DMS 273 treated with DMSO at 0.1 percent for 48 hours (cell line): ENCODE measurements around the gene ZFAND3.
"Not testable (repeated sequence)": the region's sequence is repeated elsewhere in the genome, so short reads cannot be mapped to it uniquely, and the experiment has no call there.

Source experiments
- DNase-seq: peaks from one replicate; lab custom pipeline; 2025; lab: John Stamatoyannopoulos, UW

Gene ZFAND3

GRCh38 chr6:37936906-37937305 is 117.4 kb downstream of the ZFAND3 start:
- DNase-seq: no peak

DNA sequence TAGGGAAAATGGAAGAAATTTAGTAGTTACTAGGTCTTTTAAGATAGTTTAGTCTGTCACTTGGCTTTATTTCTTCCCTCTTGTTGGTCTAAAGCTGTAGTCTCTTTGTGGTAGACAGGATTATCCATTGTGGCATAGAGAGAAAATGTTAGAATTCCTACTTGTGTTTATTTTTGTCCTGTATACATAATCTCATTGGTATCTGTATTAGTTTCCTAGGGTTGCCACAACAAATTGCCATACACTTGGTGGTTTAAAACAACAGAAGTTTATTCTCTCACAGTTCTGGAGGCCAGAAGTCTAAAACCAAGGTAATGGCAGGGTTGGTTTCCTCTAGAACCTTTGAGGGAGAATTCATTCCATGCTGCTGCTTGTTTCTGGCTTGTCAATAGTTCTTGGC is 119.4 kb downstream of the ZFAND3 start:
- DNase-seq: no peak

DNA sequence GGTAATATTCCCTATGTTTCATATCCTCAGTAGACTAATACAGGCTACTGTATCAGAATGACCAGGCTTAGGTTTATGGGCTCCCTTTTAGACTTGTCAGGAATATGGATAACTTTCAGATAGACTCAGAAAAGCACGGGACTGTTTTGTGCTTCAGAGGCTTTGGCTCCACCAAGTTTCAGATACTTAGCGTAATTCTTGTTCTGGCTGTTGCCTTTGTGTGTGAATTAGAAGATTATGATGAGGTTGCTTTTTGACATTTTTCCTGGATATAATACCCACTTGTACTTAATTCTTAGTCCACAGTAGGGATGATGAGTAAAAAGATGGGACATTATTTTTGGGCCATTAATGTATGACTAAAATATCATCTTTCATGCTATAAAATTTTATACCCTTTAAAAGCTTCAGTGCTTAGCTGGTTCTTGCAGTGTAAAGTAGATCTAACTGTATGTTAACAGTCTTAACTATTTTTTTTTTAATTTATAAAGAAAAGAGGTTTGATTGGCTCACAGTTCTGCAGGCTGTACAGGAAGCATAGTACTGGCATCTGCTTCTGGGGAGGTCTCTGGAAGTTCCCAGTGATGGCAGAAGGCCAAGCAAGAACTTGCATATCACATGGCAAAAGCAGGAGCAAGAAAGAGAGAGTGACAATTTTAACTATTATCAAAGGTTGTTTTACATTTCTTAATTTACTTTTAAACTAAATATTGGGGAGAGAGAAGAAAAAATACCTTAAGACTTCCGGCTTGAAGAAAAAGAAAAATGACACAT is 120.7 kb downstream of the ZFAND3 start:
- DNase-seq: peak; percentile 11

GRCh38 chr6:37941871-37942270 is 122.3 kb downstream of the ZFAND3 start:
- DNase-seq: no peak

DNA sequence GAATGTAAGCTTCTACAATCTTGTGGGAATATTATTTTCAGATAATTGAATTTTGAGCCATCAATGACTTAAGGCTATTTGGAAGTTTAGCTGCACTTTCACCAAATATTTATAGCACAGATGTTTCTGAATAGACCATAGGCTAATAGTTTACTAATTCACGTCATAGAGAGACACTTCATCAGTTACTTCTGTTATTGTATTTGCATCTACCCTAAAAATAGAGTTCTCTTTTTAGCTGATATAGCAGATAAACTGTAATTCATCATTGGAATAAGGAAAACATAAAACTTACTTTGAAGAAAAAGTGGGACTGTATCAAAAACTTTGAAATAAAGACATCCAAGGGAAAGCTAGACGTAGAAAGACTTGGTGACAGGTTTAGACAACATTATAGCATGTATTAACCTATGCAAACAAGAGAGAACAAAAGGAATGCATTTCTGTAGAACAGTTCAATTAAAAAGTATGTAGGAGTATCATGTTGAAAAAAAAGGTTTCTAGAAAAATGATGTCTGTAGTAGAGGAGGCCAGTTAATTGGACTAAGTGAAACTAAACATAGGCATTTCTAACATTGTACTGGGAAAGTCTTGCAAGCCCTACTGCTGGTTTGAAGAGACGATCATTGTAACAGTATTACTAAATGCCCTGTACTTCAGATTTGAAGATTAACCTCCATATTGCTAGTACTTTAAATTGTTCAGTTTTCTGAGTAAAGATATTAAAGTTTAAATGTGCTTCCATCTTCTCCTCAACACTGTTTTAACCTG is 123.3 kb downstream of the ZFAND3 start:
- no peak for DNase-seq

GRCh38 chr6:37943436-37944058 is 124.0 kb downstream of the ZFAND3 start:
- DNase-seq: no peak

DNA sequence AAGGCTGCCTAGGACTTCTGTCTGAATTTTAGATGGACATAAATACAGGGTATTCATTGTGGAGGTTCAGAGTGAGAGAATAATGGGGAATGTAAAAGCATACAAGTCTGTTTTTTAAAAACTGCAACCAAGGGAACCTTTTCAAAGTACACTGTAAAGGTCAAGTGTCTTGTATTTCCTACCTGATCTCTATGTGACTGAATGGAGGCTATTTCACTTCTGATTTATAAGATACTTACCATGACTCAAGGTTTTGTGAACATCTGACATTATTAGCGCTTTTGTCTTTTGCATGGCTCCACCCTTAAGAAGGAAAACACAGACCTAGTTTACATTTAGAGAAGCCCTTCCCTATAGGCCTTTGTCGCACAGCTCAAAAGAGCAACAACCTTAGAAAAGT is 126.5 kb downstream of the ZFAND3 start:
- DNase-seq: no peak

- no peak for DNase-seq
Measured at GRCh38 chr6:37947468-37947867, 127.9 kb downstream of the ZFAND3 start.

GRCh38 chr6:37948584-37948983 is 129.1 kb downstream of the ZFAND3 start:
- not testable (repeated sequence) for DNase-seq

- DNase-seq: no peak
Measured at GRCh38 chr6:37952027-37952426, 132.5 kb downstream of the ZFAND3 start.

- no peak for DNase-seq
Measured at GRCh38 chr6:37954791-37955190, 135.3 kb downstream of the ZFAND3 start.

- no peak for DNase-seq
Measured at GRCh38 chr6:37956711-37957275, 137.3 kb downstream of the ZFAND3 start.

DNA sequence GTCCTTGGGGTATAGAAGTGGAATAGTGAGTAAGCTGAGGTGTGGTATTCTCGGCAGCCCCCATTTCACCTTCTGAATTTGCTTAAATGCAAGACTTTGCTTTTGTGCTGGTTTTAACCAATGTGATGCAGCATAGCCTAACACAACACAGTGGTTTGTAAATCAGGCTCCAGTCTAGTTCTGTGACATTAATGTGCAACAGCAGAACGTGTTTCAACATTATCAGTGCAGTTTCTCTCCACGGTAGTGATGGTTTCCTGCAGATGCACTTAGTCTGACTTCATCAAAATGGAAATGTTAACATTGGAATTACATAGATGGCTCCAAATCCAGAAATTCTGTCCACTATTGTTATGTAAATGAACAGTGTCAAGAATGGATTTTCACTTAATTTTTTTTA is 139.5 kb downstream of the ZFAND3 start:
- no peak for DNase-seq

DNA sequence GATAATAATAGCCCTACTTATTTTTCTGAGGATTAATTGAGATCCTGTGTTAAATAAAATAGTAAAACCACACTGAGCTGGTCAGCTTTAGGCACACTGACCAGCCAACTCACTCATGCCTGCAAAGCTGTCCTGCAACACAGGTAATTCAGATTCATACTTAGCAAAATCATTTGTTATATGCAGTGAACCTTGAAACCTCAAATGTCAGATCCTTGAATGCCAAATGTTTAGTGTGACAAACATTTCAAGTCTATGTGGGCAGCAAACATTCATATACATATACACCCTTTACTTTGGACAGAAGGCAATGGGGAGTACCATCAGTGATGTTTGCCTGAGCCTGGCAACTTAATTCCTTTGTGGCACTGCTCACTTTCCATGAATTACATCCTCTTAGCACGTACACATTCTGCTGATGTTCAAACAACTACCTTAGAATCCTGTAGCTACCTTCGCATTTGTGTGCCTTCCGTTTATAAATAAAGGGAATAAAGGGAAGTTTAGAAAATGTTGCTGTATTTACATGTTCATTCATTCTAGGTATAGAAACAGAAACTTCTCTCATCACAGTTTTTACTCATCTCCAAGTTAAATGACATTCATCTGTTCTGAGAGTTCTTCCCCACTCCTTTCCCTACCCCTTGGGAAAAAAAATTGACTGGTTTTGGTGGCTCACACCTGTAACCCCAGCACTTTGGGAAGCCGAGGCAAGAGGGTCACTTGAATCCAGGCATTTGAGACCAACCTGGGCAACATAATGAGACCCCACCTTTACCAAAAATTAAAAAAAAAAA is 140.8 kb downstream of the ZFAND3 start:
- DNase-seq: no peak

DNA sequence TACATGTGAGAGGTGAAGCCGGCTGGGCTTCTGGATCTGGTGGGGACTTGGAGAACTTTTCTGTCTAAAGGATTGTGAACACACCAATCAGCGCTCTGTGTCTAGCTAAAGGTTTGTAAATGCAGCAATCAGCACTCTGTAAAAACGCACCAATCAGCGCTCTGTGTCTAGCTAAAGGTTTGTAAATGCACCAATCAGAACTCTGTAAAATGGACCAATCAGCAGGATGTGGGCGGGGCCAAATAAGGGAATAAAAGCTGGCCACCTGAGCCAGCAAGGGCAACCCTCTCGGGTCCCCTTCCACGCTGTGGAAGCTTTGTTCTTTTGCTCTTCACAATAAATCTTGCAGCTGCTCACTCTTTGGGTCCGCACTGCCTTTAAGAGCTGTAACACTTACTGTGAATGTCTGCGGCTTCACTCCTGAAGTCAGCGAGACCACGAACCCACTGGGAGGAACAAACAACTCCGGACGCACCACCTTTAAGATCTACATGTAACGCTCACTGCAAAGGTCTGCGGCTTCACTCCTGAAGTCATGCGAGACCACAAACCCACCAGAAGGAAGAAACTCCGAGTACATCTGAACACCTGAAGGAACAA is 143.1 kb downstream of the ZFAND3 start:
- DNase-seq: not testable (repeated sequence)

- DNase-seq: no peak
Measured at GRCh38 chr6:37965964-37966676, 146.6 kb downstream of the ZFAND3 start.

- no peak for DNase-seq
Measured at GRCh38 chr6:37966801-37967200, 147.3 kb downstream of the ZFAND3 start.

DNA sequence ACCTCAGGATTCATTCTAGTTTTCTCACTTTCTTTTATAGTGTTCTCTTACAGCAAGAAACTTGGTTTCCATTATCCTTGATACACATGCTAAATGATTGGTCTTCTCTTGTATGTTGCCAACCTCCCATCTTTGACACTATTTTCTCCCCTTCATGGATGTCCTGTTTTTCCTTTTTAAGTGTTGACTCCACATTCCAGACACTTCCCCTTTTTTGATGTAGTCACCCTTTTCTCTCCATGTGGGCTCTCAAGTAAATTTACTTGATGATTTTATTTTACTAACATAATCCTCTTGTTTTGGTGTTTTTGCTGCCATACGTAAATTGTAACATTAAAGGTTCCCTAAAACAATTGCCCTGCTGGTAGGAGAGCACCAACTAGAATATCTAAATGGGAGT is 148.1 kb downstream of the ZFAND3 start:
- DNase-seq: no peak

DNA sequence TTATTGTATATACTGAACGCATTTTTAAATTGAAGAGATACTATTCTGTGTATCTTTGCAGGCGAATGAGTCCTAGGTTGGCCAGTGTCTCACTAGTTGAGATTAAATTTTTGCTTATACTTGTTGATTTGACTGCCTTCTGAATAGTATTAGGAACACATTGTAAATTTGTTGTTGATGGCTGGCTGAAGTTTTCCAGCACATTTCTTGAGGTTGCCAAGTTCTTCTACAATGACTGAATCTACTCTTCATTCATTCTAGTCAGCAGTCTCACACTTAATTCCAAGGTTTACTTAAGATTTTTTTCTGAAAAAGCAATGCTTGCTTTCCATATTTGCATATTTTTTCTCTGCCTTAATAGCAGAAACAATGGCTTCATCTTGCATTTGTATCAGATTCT is 151.7 kb downstream of the ZFAND3 start:
- no peak for DNase-seq

DNA sequence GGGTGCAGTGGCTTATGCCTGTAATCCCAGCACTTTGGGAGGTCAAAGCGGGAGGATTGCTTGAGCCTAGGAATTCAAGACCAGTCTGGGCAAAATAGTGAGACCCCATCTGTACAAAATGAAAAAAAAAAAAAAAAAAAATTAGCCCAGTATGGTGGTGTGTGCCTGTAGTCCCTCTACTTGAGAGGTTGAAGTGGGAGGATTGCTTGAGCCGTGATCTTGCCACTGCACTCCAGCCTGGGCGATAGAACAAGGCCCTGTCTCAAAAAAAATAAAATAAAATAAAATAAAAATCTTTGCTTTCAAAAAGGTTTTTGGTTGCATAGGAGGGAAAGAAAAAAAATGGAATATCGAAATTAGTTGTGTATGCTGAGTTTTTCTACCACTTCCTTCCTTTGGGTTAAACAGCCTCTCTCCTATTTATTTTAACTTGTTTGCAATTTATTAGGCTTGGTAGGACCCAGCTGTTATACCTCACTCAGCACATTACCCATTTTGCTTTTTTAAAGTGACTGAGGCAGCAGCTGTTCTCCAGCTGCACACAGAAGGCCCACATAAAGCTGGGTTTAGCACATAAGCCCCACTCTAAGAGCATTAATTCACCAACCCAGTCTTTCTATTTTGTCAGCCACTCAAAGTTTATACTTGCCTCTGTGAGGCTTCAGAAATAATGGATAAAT is 152.3 kb downstream of the ZFAND3 start:
- no peak for DNase-seq
